PC-3 (cell line): ENCODE results near the gene FGGY.

Experiments used
- CTCF ChIP-seq: fragments of 300-600 bp; sonication (generic); conservative IDR thresholded peaks from 2 replicates; pipeline ENCODE4 v1.5.1; 2017; ENCODE audit warnings: antibody characterized with exemption, low read depth, mild to moderate bottlenecking, low read length
- EZH2 ChIP-seq: fragments of 300-600 bp; sonication (generic); IDR thresholded peaks from one replicate; pipeline ENCODE4 v1.6.1; 2017; ENCODE audit warnings: antibody characterized with exemption, mild to moderate bottlenecking, low read length; ENCODE audit not compliant: unreplicated experiment

GRCh38 chr1:59499943-59500569 is 203.2 kb downstream of the FGGY start:
- TF ChIP-seq CTCF = no peak
- no peak for TF ChIP-seq EZH2
